ENCODE results near the gene ERVK3-1. TPM values are rescaled to one million over a fixed set of nuclear protein-coding genes. Genes with fewer than 3 reads are reported as not detected.

ERVK3-1 gene
- total RNA-seq, 1 donor from 2014 or later: 40.9 TPM

GRCh38 chr19:58338336-58338735, 33.2 kb downstream of the ERVK3-1 start:
- DNase-seq (ENCODE audit: low read depth) (no peak), FAIRE-seq (no peak)
- Histone ChIP-seq H3K9ac (ENCODE audit: low read length) (no peak overlapping the region), H3K36me3 (ENCODE audit: insufficient read depth, low read length) (no peaks in the 10 kb centered on the region), H3K79me2 (ENCODE audit: insufficient read depth, low read length) (no peaks in the 10 kb centered on the region), H3K4me1 (ENCODE audit: insufficient read depth, low read length) (no peaks in the 10 kb centered on the region), H3K9me3 (ENCODE audit: insufficient read depth, low read depth, low read length) (peaks cover 20% of the 10 kb centered on the region), H3K4me2 (ENCODE audit: low read length) (no peak overlapping the region), H4K20me1 (ENCODE audit: insufficient read depth, low read length) (no peaks in the 10 kb centered on the region), H3K4me3 (ENCODE audit: insufficient read depth, low read depth, low read length) (no peak overlapping the region), H2AFZ (ENCODE audit: low read depth, low read length) (no peak overlapping the region), H3K27me3 (ENCODE audit: insufficient read depth, low read length) (no peaks in the 10 kb centered on the region), H3K27ac (ENCODE audit: low read depth, low read length) (no peak overlapping the region)
- Mint-ChIP-seq H3K4me3 (ENCODE audit: unreplicated experiment) (no peak overlapping the region), H3K4me1 (ENCODE audit: low read depth, unreplicated experiment) (no peaks in the 10 kb centered on the region), H3K36me3 (ENCODE audit: low read depth, unreplicated experiment) (peaks cover 46% of the 10 kb centered on the region), H3K27ac (ENCODE audit: unreplicated experiment) (no peak overlapping the region), H3K27me3 (ENCODE audit: low read depth, unreplicated experiment) (no peaks in the 10 kb centered on the region), H3K9me3 (ENCODE audit: unreplicated experiment) (peaks cover 8% of the 10 kb centered on the region)
- TF ChIP-seq CTCF (IDR thresholded peaks at IDR 0.05; ENCODE audit: insufficient read depth, low read depth, low read length) (no peak), EZH2 (IDR thresholded peaks at IDR 0.05; ENCODE audit: insufficient read depth, low read length) (no peak)

- no peaks in the 10 kb centered on the region for H3K27me3 Mint-ChIP-seq (ENCODE audit: low read depth, unreplicated experiment)
- Histone ChIP-seq H3K36me3 (ENCODE audit: insufficient read depth, low read length) (no peaks in the 10 kb centered on the region), H3K4me2 (ENCODE audit: low read length) (no peak overlapping the region), H3K9me3 (ENCODE audit: insufficient read depth, low read depth, low read length) (peaks cover 20% of the 10 kb centered on the region), H3K4me1 (ENCODE audit: insufficient read depth, low read length) (no peaks in the 10 kb centered on the region), H3K27ac (ENCODE audit: low read depth, low read length) (no peak overlapping the region), H3K9ac (ENCODE audit: low read length) (no peak overlapping the region), H3K79me2 (ENCODE audit: insufficient read depth, low read length) (no peaks in the 10 kb centered on the region), H4K20me1 (ENCODE audit: insufficient read depth, low read length) (no peaks in the 10 kb centered on the region), H3K4me3 (ENCODE audit: insufficient read depth, low read depth, low read length) (no peak overlapping the region), H3K27me3 (ENCODE audit: insufficient read depth, low read length) (no peaks in the 10 kb centered on the region), H2AFZ (ENCODE audit: low read depth, low read length) (no peak overlapping the region)
- no peaks in the 10 kb centered on the region for H3K4me1 Mint-ChIP-seq (ENCODE audit: low read depth, unreplicated experiment)
- no peak overlapping the region for H3K27ac Mint-ChIP-seq (ENCODE audit: unreplicated experiment)
- TF ChIP-seq EZH2 (IDR thresholded peaks at IDR 0.05; ENCODE audit: insufficient read depth, low read length): no peak
- peaks cover 8% of the 10 kb centered on the region for H3K9me3 Mint-ChIP-seq (ENCODE audit: unreplicated experiment)
- DNase-seq (ENCODE audit: low read depth): no peak
- no peak overlapping the region for H3K4me3 Mint-ChIP-seq (ENCODE audit: unreplicated experiment)
- no peak for FAIRE-seq
- peaks cover 50% of the 10 kb centered on the region for H3K36me3 Mint-ChIP-seq (ENCODE audit: low read depth, unreplicated experiment)
These were observed 33.8 kb downstream of the ERVK3-1 start for GRCh38 chr19:58338825-58339558.

- no peak for FAIRE-seq
- Mint-ChIP-seq H3K27ac (ENCODE audit: unreplicated experiment) (no peak overlapping the region), H3K9me3 (ENCODE audit: unreplicated experiment) (no peaks in the 10 kb centered on the region), H3K4me3 (ENCODE audit: unreplicated experiment) (peak overlapping the region; percentile 92), H3K36me3 (ENCODE audit: low read depth, unreplicated experiment) (peaks cover 17% of the 10 kb centered on the region), H3K27me3 (ENCODE audit: low read depth, unreplicated experiment) (no peaks in the 10 kb centered on the region), H3K4me1 (ENCODE audit: low read depth, unreplicated experiment) (peaks cover 3% of the 10 kb centered on the region)
- Histone ChIP-seq H3K4me3 (ENCODE audit: insufficient read depth, low read depth, low read length) (no peak overlapping the region), H3K4me1 (ENCODE audit: insufficient read depth, low read length) (peaks cover 7% of the 10 kb centered on the region), H3K9ac (ENCODE audit: low read length) (no peak overlapping the region), H3K79me2 (ENCODE audit: insufficient read depth, low read length) (no peaks in the 10 kb centered on the region), H2AFZ (ENCODE audit: low read depth, low read length) (no peak overlapping the region), H4K20me1 (ENCODE audit: insufficient read depth, low read length) (peaks cover 8% of the 10 kb centered on the region), H3K36me3 (ENCODE audit: insufficient read depth, low read length) (no peaks in the 10 kb centered on the region), H3K9me3 (ENCODE audit: insufficient read depth, low read depth, low read length) (peaks cover 3% of the 10 kb centered on the region), H3K4me2 (ENCODE audit: low read length) (no peak overlapping the region), H3K27me3 (ENCODE audit: insufficient read depth, low read length) (peaks cover 20% of the 10 kb centered on the region), H3K27ac (ENCODE audit: low read depth, low read length) (no peak overlapping the region)
- TF ChIP-seq EZH2 (IDR thresholded peaks at IDR 0.05; ENCODE audit: insufficient read depth, low read length): no peak
- TF ChIP-seq CTCF (IDR thresholded peaks at IDR 0.05; ENCODE audit: insufficient read depth, low read depth, low read length): no peak
- no peak for DNase-seq (ENCODE audit: low read depth)
These were observed 40.4 kb downstream of the ERVK3-1 start for GRCh38 chr19:58345558-58345957.

All from astrocyte (in vitro differentiated cells and primary cell).